GM21515 (cell line): ENCODE results near the gene NECTIN1.

Source experiments
- ATAC-seq: cut with Tn5 transposase; IDR thresholded peaks from one replicate; pipeline ENCODE4 v1.9.1; 2021; ENCODE audit not compliant: unreplicated experiment

Gene NECTIN1

GRCh38 chr11:119645018-119645417 is 84.0 kb downstream of the NECTIN1 start:
- ATAC-seq, result no peak

- ATAC-seq, result no peak
Measured at GRCh38 chr11:119644502-119644901, 84.5 kb downstream of the NECTIN1 start.

- no peak for ATAC-seq
Measured at GRCh38 chr11:119643876-119644225, 85.1 kb downstream of the NECTIN1 start.

- no peak for ATAC-seq
Measured at GRCh38 chr11:119643212-119643875, 85.7 kb downstream of the NECTIN1 start.

- ATAC-seq, result no peak
Measured at GRCh38 chr11:119641983-119642745, 86.8 kb downstream of the NECTIN1 start.

GRCh38 chr11:119640541-119640940 is 88.5 kb downstream of the NECTIN1 start:
- ATAC-seq, result no peak

- ATAC-seq, result no peak
Measured at GRCh38 chr11:119639642-119640205, 89.3 kb downstream of the NECTIN1 start.

- ATAC-seq, result no peak
Measured at GRCh38 chr11:119638851-119639250, 90.1 kb downstream of the NECTIN1 start.

- no peak for ATAC-seq
Measured at GRCh38 chr11:119637481-119637880, 91.5 kb downstream of the NECTIN1 start.

GRCh38 chr11:119635776-119636175 is 93.2 kb downstream of the NECTIN1 start:
- ATAC-seq, result no peak

GRCh38 chr11:119635041-119635740 is 93.8 kb downstream of the NECTIN1 start:
- ATAC-seq, result no peak

GRCh38 chr11:119634301-119634700 is 94.7 kb downstream of the NECTIN1 start:
- no peak for ATAC-seq

GRCh38 chr11:119629834-119630624 is 99.0 kb downstream of the NECTIN1 start:
- ATAC-seq, result no peak

GRCh38 chr11:119629085-119629484 is 99.9 kb downstream of the NECTIN1 start:
- no peak for ATAC-seq

- no peak for ATAC-seq
Measured at GRCh38 chr11:119627286-119627685, 101.7 kb downstream of the NECTIN1 start.

- no peak for ATAC-seq
Measured at GRCh38 chr11:119626871-119627270, 102.1 kb downstream of the NECTIN1 start.

- ATAC-seq, result no peak
Measured at GRCh38 chr11:119626197-119626841, 102.7 kb downstream of the NECTIN1 start.

GRCh38 chr11:119625206-119625978 is 103.6 kb downstream of the NECTIN1 start:
- ATAC-seq, result no peak

- no peak for ATAC-seq
Measured at GRCh38 chr11:119624629-119625028, 104.4 kb downstream of the NECTIN1 start.
